K562 (cell line): ENCODE data around the gene BOC. TPM values are rescaled to one million over a fixed set of nuclear protein-coding genes. Genes with fewer than 3 reads are reported as not detected.

Experiments
- ATAC-seq: fragments of 200-7000 bp; cut with Tn5 transposase; 3 replicates; pipeline ENCODE4 v1.9.1; 2020; ENCODE audit warnings: moderate library complexity
- BruUV-seq: library from RNA; stranded (reverse); fragments of 400-500 nt; replicated peaks from 2 replicates; lab custom pipeline; 2021; lab: Mats Ljungman, UMichigan
- CTCF ChIA-PET: fragments of 300-600 bp; formaldehyde crosslinking; extraction: SDS; loops from one replicate; lab custom pipeline; 2021; ENCODE audit warnings: low intra/inter-chr PET ratio; lab: Yijun Ruan, JAX
- POLR2A ChIA-PET: fragments of 300-600, 350-650 bp; sonication (Branson Sonifier 250); formaldehyde crosslinking; extraction: SDS; loops from one replicate; lab custom pipeline; 2021; ENCODE audit warnings: antibody characterized with exemption, inconsistent platforms; lab: Yijun Ruan, JAX
- DNase-seq, 4 experiments: peaks; one replicate each; pipeline versions ENCODE4 v3.0.0 to v3.0.0-alpha.2; 2011 to 2018; ENCODE audit warnings: low spot score in 3 of 4, mixed read lengths in 3 of 4; ENCODE audit errors: extremely low read depth in 1 of 4
- FAIRE-seq: peaks from 2 replicates; lab custom pipeline; 2011; peaks lifted over from hg19 to GRCh38; lab: Jason Lieb, UNC
- H2AFZ ChIP-seq: 2 replicates; pipeline ENCODE4 v1.6.0; 2011; ENCODE audit warnings: low read depth, low read length, control low read depth, inconsistent platforms
- H3K27ac ChIP-seq: fragments of 200-600 bp; 3 replicates; pipeline ENCODE4 v1.8.0; 2011; ENCODE audit warnings: low read depth, mild to moderate bottlenecking, control low read depth, inconsistent platforms, low read length, moderate library complexity, mixed read lengths; ENCODE audit errors: extremely low read depth
- H3K27me3 ChIP-seq, 2 experiments: fragments of 300-600 bp in 1 of 2; 2 replicates in 1 of 2; 3 replicates in 1 of 2; pipeline versions ENCODE4 v1.6.0 to v1.8.0; 2011; ENCODE audit warnings: inconsistent platforms in 2 of 2, low read length in 2 of 2, mild to moderate bottlenecking in 1 of 2, mixed read lengths in 1 of 2, moderate library complexity in 1 of 2; ENCODE audit not compliant: control insufficient read depth in 2 of 2, insufficient read depth in 2 of 2
- H3K36me3 ChIP-seq: fragments of 300-600 bp; 3 replicates; pipeline ENCODE4 v1.8.0; 2011; ENCODE audit warnings: mild to moderate bottlenecking, low read length, inconsistent platforms; ENCODE audit not compliant: control insufficient read depth, insufficient read depth
- H3K4me1 ChIP-seq, 2 experiments: fragments of 200-600 bp in 1 of 2; replicated peaks in 1 of 2; 2 replicates in 1 of 2; 3 replicates in 1 of 2; pipeline versions ENCODE4 v1.5.1 to v1.8.0; 2011; ENCODE audit warnings: inconsistent platforms in 2 of 2, low read length in 2 of 2, mild to moderate bottlenecking in 1 of 2, mixed read lengths in 1 of 2, moderate library complexity in 1 of 2; ENCODE audit not compliant: control insufficient read depth in 2 of 2, insufficient read depth in 2 of 2
- H3K4me2 ChIP-seq: 2 replicates; pipeline ENCODE4 v1.6.1; 2011; ENCODE audit warnings: low read length, control low read depth, inconsistent platforms, mixed read lengths; ENCODE audit not compliant: insufficient read depth
- H3K4me3 ChIP-seq: fragments of 200-600 bp; sonication (generic), shearing (Covaris generic); 2 replicates; pipeline ENCODE4 v1.5.1; 2016; ENCODE audit warnings: control low read depth, inconsistent platforms
- H3K79me2 ChIP-seq: fragments of 200-600 bp; 3 replicates; pipeline ENCODE4 v1.8.0; 2011; ENCODE audit warnings: low read length, inconsistent platforms; ENCODE audit not compliant: control insufficient read depth, insufficient read depth
- H3K9ac ChIP-seq, 2 experiments: 2 replicates each; pipeline versions ENCODE4 v1.6.0 to v1.6.1; 2011; ENCODE audit warnings: low read depth in 2 of 2, low read length in 2 of 2, control low read depth in 1 of 2, inconsistent platforms in 1 of 2, mild to moderate bottlenecking in 1 of 2, mixed read lengths in 1 of 2; ENCODE audit not compliant: insufficient read depth in 1 of 2
- H3K9me1 ChIP-seq: one replicate; pipeline ENCODE4 v1.6.0; 2011; ENCODE audit warnings: inconsistent platforms, mild to moderate bottlenecking, low read length, moderate library complexity; ENCODE audit not compliant: control insufficient read depth, insufficient read depth
- H3K9me3 ChIP-seq: replicated peaks from 2 replicates; pipeline ENCODE4 v1.5.1; 2011; ENCODE audit warnings: low read depth, low read length, inconsistent platforms; ENCODE audit not compliant: control insufficient read depth, insufficient read depth
- H4K20me1 ChIP-seq: replicated peaks from 2 replicates; pipeline ENCODE4 v1.6.1; 2011; ENCODE audit warnings: low read length, inconsistent platforms, mixed read lengths; ENCODE audit not compliant: control insufficient read depth, insufficient read depth
- EGR1 ChIP-seq: fragments of 450-650 bp; conservative IDR thresholded peaks from 2 replicates; pipeline ENCODE4 v1.6.1; 2017; ENCODE audit warnings: mild to moderate bottlenecking
- KAT8 ChIP-seq: fragments of 450-650 bp; IDR thresholded peaks from 2 replicates; pipeline ENCODE4 v1.6.1; 2016; ENCODE audit warnings: low read depth, mild to moderate bottlenecking
- NRF1 ChIP-seq, 2 experiments: fragments of 450-650 bp; IDR thresholded peaks in 1 of 2; conservative IDR thresholded peaks in 1 of 2; 2 replicates each; pipeline ENCODE4 v1.6.1; 2014; ENCODE audit warnings: mild to moderate bottlenecking in 2 of 2
- RBM15 ChIP-seq: fragments of 200-400 bp; formaldehyde crosslinking; IDR thresholded peaks from 2 replicates; pipeline ENCODE4 v1.6.1; 2018; ENCODE audit warnings: mild to moderate bottlenecking, low read length, moderate library complexity; ENCODE audit not compliant: insufficient read depth
- RBM34 ChIP-seq: fragments of 200-400 bp; formaldehyde crosslinking; IDR thresholded peaks from 2 replicates; pipeline ENCODE4 v1.6.1; 2018; ENCODE audit warnings: low read length, borderline replicate concordance; ENCODE audit not compliant: insufficient read depth
- WGBS: fragments of 100-300 bp; shearing (Covaris generic); methylation state at CpG from one replicate; pipeline ENCODE4 v1.1.6; 2016; ENCODE audit warnings: low coverage, mixed read lengths; ENCODE audit not compliant: insufficient coverage; ENCODE audit errors: missing lambda C conversion rate; 5-methylcytosine and 5-hydroxymethylcytosine counted together
- in situ Hi-C: fragments of 300-500 bp; cut with MboI; formaldehyde crosslinking; loops from 4 replicates; pipeline ENCODE4 v1.15.0; 2018; ENCODE audit warnings: inconsistent platforms, mixed read lengths
- intact Hi-C: fragments of 100-400 bp; cut with micrococcal nuclease; formaldehyde crosslinking; loops from 2 replicates; pipeline ENCODE4 v1.14.2; 2022
- polyA plus RNA-seq, 8 experiments: library from polyadenylated mRNA; depleted of rRNA in 4 of 8; stranded (reverse) in 5 of 8; unstranded in 3 of 8; fragments of >200 nt; fragmentation: Nextera tagmentation in 2 of 8; fragmentation: Illumina TruSeq in 1 of 8; extraction: Ambion mirVana in 2 of 8; extraction: Trizol in 1 of 8; gene quantifications; 2 replicates each; pipeline versions ENCODE4 v1.2.1 to v1.2.3, GENCODE V29; 2011 to 2014; ENCODE audit warnings: inconsistent platforms in 1 of 8, missing spikeins in 1 of 8
- total RNA-seq, 7 experiments: library from RNA; depleted of rRNA in 6 of 7; stranded (reverse); fragments of >200 nt in 6 of 7; fragmentation: Illumina TruSeq in 2 of 7; extraction: Trizol in 2 of 7; gene quantifications; 2 replicates each; pipeline versions ENCODE4 v1.2.1 to v1.2.3, GENCODE V29; 2011 to 2021; ENCODE audit warnings: low replicate concordance in 1 of 7
- TF ChIP-seq, protein P1 (sequence below), 3 experiments: IDR thresholded peaks in 2 of 3; conservative IDR thresholded peaks in 1 of 3; 2 replicates each; pipeline ENCODE4 v1.5.1; 2011 to 2012; ENCODE audit warnings: low read length in 3 of 3, mild to moderate bottlenecking in 3 of 3, control low read depth in 2 of 3, improper control_type of control experiment in 1 of 3, inconsistent platforms in 1 of 3, low read depth in 1 of 3, mixed read lengths in 1 of 3, moderate library complexity in 1 of 3; ENCODE audit not compliant: insufficient read depth in 2 of 3
- TF ChIP-seq, protein P2 (sequence below): sonication (generic); formaldehyde crosslinking; IDR thresholded peaks from 2 replicates; pipeline ENCODE4 v1.8.0; 2022; ENCODE audit warnings: missing genetic modification reagents, mild to moderate bottlenecking, moderate library complexity, borderline replicate concordance

BOC gene
- total and polyA plus RNA-seq, 9 of the 15 experiments (the other 6 are each of a cell fraction or from before 2014, with no cell fraction given), result not detected

DNA sequence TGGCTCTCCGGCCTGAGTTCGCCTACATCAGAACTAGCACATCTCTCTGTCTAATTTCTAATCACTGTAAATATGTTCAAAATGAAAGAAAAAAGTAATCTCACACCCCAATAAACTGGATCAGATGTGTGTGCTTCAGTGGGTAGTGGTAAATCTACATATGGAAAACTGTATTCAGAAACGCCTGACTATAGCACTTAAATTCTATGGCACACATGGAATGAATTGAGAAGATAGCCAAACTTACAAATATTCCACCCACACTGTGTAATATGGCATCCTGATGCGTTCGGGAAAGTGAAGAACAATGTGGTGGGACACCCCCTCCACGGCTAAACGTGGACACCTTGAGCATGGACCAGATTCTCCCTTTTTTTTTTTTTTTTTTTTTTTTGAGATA lies 40.6 kb upstream of the BOC start:
- Histone ChIP-seq H2AFZ (no peak overlapping the region), H3K9me1 (no peaks in the 10 kb centered on the region), H4K20me1 (no peaks in the 10 kb centered on the region), H3K4me1 (no peaks in the 10 kb centered on the region), H3K79me2 (no peaks in the 10 kb centered on the region)
- no peak for DNase-seq
- TF ChIP-seq, protein P1, sequence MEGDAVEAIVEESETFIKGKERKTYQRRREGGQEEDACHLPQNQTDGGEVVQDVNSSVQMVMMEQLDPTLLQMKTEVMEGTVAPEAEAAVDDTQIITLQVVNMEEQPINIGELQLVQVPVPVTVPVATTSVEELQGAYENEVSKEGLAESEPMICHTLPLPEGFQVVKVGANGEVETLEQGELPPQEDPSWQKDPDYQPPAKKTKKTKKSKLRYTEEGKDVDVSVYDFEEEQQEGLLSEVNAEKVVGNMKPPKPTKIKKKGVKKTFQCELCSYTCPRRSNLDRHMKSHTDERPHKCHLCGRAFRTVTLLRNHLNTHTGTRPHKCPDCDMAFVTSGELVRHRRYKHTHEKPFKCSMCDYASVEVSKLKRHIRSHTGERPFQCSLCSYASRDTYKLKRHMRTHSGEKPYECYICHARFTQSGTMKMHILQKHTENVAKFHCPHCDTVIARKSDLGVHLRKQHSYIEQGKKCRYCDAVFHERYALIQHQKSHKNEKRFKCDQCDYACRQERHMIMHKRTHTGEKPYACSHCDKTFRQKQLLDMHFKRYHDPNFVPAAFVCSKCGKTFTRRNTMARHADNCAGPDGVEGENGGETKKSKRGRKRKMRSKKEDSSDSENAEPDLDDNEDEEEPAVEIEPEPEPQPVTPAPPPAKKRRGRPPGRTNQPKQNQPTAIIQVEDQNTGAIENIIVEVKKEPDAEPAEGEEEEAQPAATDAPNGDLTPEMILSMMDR (IDR thresholded peaks at IDR 0.05 in 2 of 3, conservative IDR thresholded peaks at IDR 0.05 in 1 of 3; ENCODE audit: insufficient read depth in 2 of 3, low read depth in 1 of 3, low read length in 3 of 3), result no peak
- no peak for TF ChIP-seq NRF1 (conservative IDR thresholded peaks at IDR 0.05 in 1 of 2, IDR thresholded peaks at IDR 0.05 in 1 of 2)
- no peak for TF ChIP-seq RBM15
- no peak for TF ChIP-seq RBM34
- TF ChIP-seq KAT8, result no peak
- no peak for TF ChIP-seq EGR1
- TF ChIP-seq, protein P2, sequence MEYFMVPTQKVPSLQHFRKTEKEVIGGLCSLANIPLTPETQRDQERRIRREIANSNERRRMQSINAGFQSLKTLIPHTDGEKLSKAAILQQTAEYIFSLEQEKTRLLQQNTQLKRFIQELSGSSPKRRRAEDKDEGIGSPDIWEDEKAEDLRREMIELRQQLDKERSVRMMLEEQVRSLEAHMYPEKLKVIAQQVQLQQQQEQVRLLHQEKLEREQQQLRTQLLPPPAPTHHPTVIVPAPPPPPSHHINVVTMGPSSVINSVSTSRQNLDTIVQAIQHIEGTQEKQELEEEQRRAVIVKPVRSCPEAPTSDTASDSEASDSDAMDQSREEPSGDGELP, result no peak
- TF ChIP-seq, all 486 proteins: peak for 0
- WGBS, result 3% methylated on average over 5 of the region's 7 CpGs
- H3K4me2 ChIP-seq, result no peak overlapping the region
- H3K36me3 ChIP-seq, result no peaks in the 10 kb centered on the region
- peaks cover 0 to 6% of the 10 kb centered on the region in 2 experiments; a peak in 2 of 5 replicates for H3K27me3 ChIP-seq
- FAIRE-seq (no peak), ATAC-seq (no peak)
- no peak overlapping the region for H3K27ac ChIP-seq
- no TSS peak for BruUV-seq
- CTCF ChIA-PET, result no interaction called here
- intact Hi-C loops, result no loop called here
- no peak overlapping the region for H3K9ac ChIP-seq
- H3K9me3 ChIP-seq, result no peaks in the 10 kb centered on the region
- in situ Hi-C loops, result no loop called here
- POLR2A ChIA-PET, result no interaction called here
- H3K4me3 ChIP-seq, result no peak overlapping the region
